ENCODE results near the gene PLAGL2.

DNA sequence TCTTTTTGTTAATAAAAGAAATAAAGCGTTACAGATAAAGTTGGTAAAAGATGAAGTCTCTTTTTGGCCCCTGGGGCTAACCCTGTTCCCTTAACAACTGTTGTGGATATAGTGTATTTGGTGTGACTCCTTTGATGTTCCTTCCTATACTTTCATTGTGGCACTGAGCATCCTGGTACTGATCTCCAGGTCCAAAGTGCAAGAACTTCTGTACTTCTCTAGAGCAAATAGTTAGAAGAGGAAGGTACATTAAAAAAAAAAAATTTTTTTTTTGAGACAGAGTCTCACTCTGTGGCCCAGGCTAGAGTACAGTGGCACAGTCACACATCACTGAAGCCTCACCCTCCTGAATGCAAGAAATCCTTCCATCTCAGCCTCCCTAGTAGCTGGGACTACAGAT, 6.3 kb upstream of the PLAGL2 start:
- TF ChIP-seq, protein P1, sequence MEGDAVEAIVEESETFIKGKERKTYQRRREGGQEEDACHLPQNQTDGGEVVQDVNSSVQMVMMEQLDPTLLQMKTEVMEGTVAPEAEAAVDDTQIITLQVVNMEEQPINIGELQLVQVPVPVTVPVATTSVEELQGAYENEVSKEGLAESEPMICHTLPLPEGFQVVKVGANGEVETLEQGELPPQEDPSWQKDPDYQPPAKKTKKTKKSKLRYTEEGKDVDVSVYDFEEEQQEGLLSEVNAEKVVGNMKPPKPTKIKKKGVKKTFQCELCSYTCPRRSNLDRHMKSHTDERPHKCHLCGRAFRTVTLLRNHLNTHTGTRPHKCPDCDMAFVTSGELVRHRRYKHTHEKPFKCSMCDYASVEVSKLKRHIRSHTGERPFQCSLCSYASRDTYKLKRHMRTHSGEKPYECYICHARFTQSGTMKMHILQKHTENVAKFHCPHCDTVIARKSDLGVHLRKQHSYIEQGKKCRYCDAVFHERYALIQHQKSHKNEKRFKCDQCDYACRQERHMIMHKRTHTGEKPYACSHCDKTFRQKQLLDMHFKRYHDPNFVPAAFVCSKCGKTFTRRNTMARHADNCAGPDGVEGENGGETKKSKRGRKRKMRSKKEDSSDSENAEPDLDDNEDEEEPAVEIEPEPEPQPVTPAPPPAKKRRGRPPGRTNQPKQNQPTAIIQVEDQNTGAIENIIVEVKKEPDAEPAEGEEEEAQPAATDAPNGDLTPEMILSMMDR (IDR thresholded peaks at IDR 0.05), result no peak
- TF ChIP-seq POLR2A (IDR thresholded peaks at IDR 0.05), result no peak

All from breast epithelium (tissue), 3 donors.